ENCODE measurements around the gene ESM1. TPM values are rescaled to one million over a fixed set of nuclear protein-coding genes. Genes with fewer than 3 reads are reported as not detected.

The ESM1 gene
- total RNA-seq, 2 experiments from 2014 or later, result 0.20 to 0.47 TPM

Other genes with a start within 250 kb of the ESM1 start
- gene GZMK, start 38.7 kb upstream of the ESM1 start, total RNA-seq, result 1 to 10 TPM; 5.2 to 6.2 TPM
- 10 to 100 TPM; 17.8 to 18.2 TPM for gene GZMA, start 117.1 kb upstream of the ESM1 start, total RNA-seq
- not detected for gene GPX8, start 174.6 kb upstream of the ESM1 start, total RNA-seq
- not detected for gene CDC20B, start 187.6 kb upstream of the ESM1 start, total RNA-seq
- gene MCIDAS, start 241.7 kb upstream of the ESM1 start, total RNA-seq, result under 1 TPM in 1 of 2 experiments, not detected in 1; 0.18 TPM
- not detected for gene CCNO, start 248.0 kb upstream of the ESM1 start, total RNA-seq

All from activated CD8-positive, alpha-beta T cell treated with anti-CD3 and anti-CD28 coated beads for 36 hours (primary cell).